Caki2 (cell line): ENCODE results near the gene UBE2E2. TPM values are rescaled to one million over a fixed set of nuclear protein-coding genes. Genes with fewer than 3 reads are reported as not detected.
"Not testable (repeated sequence)": the region's sequence is repeated elsewhere in the genome, so short reads cannot be mapped to it uniquely, and the experiment has no call there.

Source experiments
- DNase-seq: peaks from one replicate; pipeline ENCODE4 v3.0.0-alpha.2; 2015; ENCODE audit warnings: low read depth
- in situ Hi-C: cut with HindIII; loops from 2 replicates; pipeline ENCODE4 v1.10.0; 2016; ENCODE audit warnings: low sequenced_read_pairs, low pct_unique_long_range_greater_than_20kb, mixed read lengths
- total RNA-seq: library from RNA; depleted of rRNA; stranded (reverse); fragments of >200 nt; shearing (Covaris generic); gene quantifications from 2 replicates; pipeline ENCODE4 v1.2.3, GENCODE V29; 2014; ENCODE audit warnings: low replicate concordance

UBE2E2 gene
- total RNA-seq, 1 experiment from 2014 or later, result 37.9 TPM

DNA sequence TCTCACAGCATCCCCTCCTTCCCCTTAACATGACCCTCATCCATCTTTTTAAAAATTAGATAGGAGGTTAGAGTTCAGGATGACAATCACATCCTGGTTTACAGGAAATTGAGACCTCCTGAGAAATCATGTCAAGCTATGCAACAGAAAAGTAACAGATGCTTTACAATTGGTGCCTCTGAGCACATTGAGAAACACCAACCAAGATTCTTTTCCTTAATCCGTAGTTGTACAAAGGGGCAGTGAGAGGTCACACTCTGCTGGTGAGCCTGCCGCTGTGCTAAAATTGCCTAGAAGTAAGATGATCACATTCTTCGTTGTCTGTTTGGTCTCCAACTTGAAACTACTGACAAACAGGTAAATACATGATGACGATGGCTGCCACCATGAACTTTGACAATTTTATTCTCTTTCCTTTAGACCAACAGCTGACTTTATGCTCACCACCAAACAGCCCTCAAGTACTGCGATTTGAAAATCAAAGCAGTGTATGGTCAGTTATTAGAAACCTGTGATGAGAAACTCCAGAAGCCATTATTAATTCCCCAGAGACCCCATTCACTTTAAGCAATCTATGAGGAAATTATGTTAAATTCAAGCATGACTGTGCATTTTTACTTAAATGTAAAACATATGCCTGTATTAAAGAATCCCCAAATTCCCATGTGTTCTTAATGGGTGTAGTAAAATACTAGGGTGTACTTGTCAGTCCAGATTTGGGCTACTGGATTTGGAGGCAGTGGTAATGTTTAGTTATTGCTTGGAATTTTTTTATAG lies 392.0 kb downstream of the UBE2E2 start:
- DNase-seq, result no peak

DNA sequence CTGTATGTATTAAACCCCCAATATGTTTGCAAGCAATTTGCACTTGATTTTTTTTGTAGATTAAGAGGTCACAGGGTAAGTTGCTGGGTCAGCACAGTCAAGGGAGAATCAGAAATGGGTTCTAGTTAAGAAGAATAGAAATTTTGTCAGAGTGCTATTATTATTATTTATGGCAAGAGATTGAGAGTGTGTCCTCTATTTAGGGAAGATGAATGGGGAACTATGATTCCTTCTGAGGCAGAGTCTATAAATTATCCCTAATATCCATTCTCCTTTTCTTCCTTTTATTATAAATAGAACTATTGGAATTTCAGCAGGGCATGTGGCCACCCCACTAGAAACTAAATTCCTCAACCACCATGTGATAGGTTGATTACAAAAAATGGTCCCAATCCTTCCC lies 392.7 kb downstream of the UBE2E2 start:
- no peak for DNase-seq
- in situ Hi-C loops, result no loop called here

More for the DNA sequence above, 392.0 kb downstream of the UBE2E2 start:
- in situ Hi-C loops, result no loop called here

DNA sequence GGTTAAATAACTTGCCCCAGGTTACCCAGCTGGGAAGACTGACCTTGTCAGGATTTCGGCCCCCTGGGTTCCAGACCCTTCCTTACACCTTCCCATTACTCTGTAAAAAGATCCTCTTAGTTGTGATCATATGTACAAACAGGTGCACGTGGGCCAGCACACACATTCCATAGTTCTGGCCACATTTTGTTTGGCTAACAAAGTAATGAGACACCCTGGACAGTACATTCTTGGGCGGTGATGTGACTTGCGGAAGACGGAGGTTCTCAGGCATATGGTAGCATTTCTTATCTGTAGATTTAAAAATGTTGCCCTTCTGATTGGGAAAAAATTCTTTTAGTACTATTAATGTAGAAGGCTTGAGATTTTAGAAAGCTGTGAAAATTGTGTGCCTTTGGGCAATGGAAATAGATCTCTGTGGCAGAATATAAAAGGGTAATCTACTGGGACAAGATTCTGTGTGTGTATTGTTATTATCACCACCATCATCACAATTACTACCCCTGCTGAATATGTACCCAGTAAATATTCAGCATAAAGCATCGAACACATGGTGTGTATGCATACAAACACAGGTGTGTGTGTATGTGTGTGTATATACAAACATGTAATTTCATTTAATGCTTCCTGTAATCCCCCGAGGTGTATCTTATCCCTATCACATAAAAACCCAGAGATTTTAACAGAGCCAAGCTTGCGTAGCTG lies 397.2 kb downstream of the UBE2E2 start:
- DNase-seq, result peak; percentile 24
- in situ Hi-C loops, result no loop called here

DNA sequence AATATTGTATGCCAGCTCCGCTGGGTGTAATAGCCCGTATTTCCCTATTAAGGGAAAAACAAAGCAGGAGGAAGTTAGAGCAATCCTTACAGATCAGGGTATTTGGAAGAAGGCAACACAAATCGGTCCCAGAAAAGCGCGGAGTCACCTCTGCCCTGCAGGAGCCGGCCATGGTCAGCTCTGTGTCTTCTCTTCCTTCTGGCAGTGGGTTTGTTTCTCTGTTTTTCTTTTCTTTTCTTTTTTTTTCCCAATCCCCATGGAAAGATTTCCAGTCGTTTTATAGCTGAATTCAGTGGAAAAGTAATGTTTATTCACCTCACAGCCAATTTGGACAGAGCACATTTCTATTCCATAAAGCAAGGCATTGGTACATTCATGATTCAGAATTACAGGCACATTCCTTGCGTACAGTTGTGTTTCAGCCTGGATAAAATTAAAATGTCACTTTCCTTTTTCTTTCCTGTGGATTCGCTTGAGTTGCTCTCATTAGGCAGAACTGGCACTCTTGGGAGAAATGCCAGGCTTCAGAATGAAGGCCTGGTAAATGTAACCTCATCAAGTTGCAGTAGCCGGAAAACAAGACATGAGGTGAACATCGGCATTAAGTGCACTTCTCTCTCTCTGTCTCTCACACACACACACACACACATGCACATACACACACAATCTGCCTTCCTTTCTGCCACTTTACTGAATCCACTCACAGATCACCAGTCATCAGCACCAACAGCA lies 398.1 kb downstream of the UBE2E2 start:
- in situ Hi-C loops, result no loop called here

DNA sequence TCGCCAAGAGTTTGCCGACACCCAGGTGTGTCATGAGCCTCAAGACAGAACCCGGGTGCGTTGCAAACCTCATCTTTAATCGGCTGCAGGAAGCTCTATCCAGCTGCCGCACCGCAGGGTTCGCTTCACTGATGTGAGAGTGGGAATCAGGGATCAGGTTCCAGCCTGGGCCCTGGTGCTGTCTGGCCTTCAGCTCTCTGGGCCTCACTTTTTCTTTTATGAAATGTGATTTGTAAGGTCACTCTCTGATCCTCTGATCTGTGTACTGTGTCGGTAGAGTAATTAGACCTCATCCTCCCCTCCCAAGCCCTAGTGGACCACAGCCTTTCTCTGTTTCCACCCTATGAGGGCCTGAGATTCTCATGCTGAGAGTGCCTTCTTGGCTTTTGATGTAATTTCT lies 399.8 kb downstream of the UBE2E2 start:
- in situ Hi-C loops, result no loop called here
- DNase-seq, result no peak

More for the DNA sequence above, 398.1 kb downstream of the UBE2E2 start:
- DNase-seq, result peak; percentile 39

DNA sequence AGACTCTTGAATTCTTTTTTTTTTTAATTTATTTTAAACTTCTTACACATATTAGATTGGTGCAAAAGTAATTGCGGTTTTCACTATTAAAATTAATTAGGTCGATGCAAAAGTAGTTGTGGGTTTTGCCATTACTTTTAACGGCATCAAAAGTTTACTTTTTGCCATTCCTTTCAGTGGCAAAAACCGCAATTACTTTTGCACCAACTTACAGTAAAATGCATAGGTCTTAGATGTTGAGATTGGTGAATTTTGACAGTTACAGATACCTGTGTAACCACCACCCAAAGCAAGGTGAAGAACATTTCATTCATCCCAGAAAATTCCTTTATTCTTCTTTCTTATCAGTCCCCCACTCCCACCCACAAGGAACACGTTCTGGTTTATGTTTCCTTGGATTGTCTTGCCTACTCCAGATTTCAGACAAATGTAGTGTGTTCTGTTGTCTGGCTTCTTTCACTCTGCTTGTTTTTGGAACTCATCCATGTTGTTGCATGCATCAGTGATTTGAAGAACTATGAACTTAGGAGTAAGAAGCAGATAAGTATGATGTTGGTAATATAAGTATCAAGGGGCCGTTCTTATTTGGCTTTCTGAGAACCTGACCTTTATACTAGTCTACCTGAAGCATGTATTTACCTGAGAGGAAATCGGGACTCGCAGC lies 404.2 kb downstream of the UBE2E2 start:
- in situ Hi-C loops, result no loop called here
- no peak for DNase-seq

DNA sequence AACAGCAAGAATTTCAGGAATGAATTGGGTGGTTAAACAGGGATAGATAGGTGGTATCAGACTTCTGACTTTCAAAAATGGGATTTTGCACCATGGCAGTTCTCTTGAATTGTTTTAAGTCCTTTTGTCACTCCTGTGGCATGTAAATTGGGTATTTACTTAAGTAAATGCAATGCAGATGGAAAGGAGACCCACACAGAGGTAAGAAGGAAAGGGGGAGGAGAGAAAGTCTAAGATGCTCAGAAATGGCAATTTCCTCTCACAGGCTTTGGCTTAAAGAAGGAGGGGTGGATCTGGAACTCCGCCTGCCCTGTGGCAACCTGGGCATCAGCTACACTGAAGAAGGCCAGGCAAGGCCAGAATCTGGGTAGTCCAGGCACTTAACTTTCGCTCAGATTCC lies 405.5 kb downstream of the UBE2E2 start:
- DNase-seq, result no peak
- in situ Hi-C loops, result no loop called here

DNA sequence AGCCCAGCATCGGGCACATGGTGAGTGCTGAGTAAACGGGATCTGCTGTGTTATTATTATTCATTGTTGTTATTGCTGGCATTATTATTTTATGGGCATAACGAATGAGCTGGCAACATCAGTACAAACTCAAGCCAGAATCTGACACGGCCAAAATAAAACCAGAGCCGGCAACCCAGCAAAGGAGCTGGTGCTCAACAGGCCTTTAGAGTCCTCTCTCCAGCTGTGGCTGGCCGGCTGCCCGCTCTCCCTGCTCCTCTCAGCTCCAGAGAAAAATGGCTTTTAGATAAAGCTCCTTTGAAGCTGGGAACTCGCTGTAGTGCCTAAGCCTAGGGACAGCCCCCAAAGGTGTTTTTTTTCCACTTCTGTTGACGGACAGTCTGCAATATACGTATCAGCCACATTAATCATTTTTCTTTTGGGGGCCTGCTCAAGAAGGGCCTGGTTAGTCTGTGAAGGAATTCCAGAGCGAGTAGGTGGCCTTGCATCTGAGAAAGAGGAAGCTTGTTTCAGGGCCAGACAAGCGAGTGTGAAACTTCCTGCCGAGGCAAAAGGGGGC lies 408.7 kb downstream of the UBE2E2 start:
- no peak for DNase-seq
- in situ Hi-C loops, result no loop called here

DNA sequence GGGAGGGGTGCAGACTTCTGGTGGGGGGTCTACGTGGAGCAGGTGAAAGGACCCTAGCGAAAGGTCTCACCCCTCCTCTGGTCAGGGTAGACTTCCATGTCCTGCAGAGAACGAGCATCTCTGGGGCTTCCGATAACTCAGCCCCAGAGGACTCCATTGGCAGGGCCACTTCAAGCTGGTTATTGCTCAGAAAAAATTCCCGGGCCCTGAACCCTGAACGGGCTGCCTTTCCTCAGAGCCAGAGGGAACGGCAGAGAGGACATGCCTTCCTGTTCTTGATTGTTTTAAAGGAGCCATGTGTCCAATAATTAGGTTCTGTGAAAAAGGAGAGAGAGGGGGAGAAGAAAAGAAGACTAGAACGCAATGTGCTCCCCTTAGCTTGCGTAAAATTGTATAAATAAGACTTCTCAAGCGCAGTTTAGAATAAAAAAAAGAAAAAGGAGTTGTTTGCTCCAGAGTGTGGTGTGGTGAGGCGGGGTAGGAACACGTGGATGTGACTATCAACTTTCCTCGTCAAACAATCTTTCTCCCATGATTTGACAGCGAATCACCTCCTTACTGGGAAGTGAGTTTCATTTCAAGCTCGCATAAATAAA lies 409.3 kb downstream of the UBE2E2 start:
- no peak for DNase-seq

DNA sequence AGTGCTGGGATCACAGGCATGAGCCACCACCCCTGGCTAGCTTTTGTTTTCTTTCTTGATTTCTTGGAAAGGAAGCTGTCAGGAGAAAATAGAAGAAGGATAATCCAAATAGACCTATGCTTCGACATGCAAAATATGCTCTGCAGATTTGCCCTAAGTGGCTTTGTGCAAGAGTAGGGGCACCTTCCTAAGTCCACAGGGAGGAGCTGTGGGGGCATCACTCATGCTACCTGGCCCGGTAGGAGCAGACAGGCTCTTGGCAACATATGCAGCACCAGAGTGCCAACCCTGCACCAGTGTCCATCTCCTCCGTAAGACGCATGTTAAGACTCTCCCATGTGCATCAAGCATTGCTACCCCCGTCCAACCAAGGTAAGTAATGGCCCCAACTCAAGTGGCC lies 411.9 kb downstream of the UBE2E2 start:
- in situ Hi-C loops, result no loop called here

More for the DNA sequence above, 409.3 kb downstream of the UBE2E2 start:
- in situ Hi-C loops, result no loop called here

DNA sequence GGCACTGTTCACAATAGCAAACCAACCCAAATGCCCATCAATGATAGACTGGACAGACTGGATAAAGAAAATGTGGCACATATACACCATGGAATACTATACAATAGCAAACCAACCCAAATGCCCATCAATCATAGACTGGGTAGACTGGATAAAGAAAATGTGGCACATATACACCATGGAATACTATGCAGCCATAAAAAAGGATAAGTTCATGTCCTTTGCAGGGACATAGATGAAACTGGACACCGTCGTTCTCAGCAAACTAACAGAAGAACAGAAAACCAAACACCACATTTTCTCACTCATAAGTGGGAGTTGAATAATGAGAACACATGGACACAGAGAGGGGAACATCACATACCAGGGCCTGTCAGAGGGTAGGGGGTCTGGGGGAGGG lies 415.3 kb downstream of the UBE2E2 start:
- in situ Hi-C loops, DNase-seq: not testable (repeated sequence)

More for the DNA sequence above, 411.9 kb downstream of the UBE2E2 start:
- no peak for DNase-seq

DNA sequence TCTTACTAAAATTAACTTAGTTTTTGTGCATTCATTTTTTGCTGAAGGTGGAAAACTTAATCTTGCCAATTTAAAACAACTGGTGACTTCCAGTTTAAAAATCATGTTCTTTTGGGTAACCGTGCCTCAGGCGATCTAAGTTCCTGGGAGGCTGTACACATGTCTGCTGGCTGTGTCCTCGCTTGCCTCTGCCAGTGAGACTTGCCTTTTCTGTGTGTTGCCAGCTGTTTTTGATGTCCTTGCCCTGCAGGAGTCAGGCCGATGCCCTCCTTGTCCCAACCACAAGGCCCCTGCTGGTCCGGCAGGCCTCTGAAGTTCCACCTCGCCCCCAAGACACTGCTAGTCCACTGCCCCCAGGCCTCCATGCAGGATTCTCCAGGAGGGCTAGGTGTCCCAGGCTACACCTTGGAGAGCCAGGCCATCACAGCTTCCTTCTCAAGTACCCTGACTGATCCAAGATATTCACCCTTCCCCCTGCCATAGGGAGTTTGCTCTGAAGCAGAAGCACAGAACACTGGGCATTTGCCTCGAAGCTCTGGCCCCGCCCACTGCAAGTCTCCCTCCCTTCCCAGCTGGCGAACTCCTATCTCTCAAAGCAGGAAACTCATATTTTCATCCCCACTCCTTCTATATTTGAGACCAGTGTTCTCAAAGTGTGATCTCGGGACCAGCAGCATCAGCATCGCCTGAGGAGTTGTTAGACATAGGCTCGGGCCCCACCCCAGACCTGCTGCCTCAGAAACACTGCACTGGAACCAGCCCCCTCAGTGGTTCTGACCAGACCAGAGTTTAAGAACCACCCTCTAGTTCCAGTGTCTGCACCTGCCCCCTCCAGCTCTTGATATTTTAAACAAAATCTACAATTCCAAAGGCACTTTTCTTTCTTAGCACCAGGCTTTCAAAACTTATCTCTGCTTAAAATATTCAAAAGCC lies 416.8 kb downstream of the UBE2E2 start:
- no peak for DNase-seq

DNA sequence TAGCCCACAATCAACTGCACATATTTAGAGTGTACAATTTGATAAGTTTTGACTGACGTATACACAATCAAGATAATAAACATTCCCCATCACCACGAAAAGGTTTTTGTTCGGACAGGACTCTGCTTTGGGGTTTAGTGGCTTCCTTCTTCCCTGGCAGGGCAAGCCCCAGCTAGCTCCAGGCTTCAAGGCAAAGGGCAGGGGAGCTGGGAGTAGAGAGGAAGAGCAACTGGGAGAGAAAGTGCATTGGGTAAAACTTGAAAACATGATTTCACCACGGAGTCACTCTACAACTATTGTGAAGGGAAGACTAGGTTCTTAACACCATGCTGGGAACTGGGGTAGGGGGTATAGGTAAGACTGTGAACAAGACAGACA lies 417.5 kb downstream of the UBE2E2 start:
- no peak for DNase-seq
- in situ Hi-C loops, result no loop called here

More for the DNA sequence above, 416.8 kb downstream of the UBE2E2 start:
- in situ Hi-C loops, result no loop called here

DNA sequence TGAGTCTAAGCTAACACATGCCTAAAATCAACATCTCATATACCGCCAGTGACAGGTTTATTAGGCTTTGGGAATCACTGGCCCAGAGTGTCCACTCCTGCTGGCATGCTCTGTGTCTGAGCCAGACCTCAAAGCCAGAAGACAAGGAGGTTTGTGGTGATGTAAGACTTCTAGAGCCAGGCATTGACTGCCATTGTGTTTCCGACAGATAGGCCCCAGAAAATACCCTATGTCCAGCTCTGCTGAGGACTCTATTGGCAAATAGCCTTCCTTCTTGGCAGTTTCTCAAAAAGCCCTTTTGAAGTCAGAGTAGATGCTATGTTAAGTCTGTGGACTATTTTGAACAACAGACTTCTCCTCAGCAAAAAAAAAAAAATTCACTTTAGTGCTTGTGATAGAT lies 420.7 kb downstream of the UBE2E2 start:
- DNase-seq, result no peak
- in situ Hi-C loops, result no loop called here

DNA sequence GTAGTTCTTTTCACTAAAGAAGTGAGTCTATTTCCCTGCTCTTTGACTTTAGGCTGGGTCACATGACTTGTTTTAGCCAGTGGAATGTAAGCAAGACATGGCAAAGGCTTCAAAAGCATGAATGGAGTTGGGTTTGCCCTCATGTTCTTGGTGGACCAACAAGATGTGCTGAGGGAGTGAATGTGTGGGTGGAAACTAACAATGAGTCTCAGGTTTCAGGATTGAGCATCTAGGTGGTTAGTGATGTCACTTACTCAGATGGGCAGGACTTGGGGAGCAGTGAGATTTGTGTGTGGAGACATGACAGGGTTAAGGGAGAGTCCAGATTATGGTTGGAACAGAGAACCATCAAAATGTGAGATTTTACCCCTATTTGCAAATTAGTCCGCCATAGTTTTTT lies 421.2 kb downstream of the UBE2E2 start:
- no peak for DNase-seq
- in situ Hi-C loops, result no loop called here

DNA sequence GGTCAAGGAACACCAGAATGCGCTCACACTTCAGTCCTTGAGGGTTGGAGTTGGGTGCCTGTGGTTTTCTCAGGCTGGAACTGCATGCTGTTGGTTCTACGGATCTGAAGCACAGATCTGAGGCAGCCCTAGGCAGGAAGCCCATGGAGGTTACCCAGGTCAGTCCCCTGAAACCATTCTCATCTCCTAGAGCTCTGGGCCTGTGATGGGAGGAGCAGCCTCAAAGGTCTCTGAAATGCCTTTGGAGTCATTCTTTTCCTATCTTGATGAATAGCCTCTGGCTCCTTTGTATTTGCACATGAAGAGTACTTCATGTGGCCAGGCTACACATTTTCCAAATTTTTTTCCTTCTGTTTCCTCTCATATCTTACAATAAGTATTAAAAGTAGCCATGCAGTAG lies 423.3 kb downstream of the UBE2E2 start:
- in situ Hi-C loops, result no loop called here
- DNase-seq, result no peak
